HG03095 (cell line): ENCODE measurements around the gene ZSCAN5A.
"Not testable (repeated sequence)": the region's sequence is repeated elsewhere in the genome, so short reads cannot be mapped to it uniquely, and the experiment has no call there.

Source experiments
- ATAC-seq: cut with Tn5 transposase; IDR thresholded peaks from one replicate; pipeline ENCODE4 v1.9.1; 2021; ENCODE audit warnings: moderate library complexity; ENCODE audit not compliant: unreplicated experiment

The ZSCAN5A gene

GRCh38 chr19:56273563-56274117 lies 41.0 kb downstream of the ZSCAN5A start:
- no peak for ATAC-seq

DNA sequence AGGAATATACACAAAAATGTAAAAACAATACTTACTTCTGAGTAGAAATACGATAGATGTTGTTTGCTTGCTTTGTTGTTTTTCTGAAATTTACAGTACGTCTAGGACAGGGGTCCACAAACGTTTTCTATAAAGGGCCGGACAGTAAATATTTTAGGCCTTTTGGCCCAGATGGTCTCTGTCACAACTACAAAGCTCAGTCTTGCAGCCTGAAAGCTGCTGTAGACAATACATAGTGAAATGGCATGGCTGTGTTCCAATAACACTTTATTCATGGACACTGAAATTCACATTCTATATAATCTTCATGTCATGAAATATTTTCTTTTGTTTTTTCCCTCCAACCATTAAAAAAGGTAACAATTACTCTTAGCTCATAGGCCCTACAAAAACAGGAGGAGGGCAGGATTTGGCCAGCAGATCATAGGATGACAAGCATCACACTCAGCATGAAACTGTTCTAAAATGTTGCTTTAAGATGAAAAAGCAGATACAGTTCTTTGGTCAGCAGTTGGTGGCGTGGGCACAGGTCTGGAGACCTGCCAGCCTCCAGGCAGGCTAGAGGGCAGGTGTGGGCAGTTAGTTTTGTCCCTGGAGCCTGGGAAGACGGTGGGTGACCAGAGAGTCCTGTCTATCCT lies 42.4 kb downstream of the ZSCAN5A start, which contains the start of gene EDDM13:
TSS of gene EDDM13 (plus strand) at position 588 of the 638 bp plus-strand sequence. CDS start 87 bp downstream, outside the sequence.
- ATAC-seq = no peak

GRCh38 chr19:56271151-56271550 lies 43.5 kb downstream of the ZSCAN5A start:
- ATAC-seq = no peak

DNA sequence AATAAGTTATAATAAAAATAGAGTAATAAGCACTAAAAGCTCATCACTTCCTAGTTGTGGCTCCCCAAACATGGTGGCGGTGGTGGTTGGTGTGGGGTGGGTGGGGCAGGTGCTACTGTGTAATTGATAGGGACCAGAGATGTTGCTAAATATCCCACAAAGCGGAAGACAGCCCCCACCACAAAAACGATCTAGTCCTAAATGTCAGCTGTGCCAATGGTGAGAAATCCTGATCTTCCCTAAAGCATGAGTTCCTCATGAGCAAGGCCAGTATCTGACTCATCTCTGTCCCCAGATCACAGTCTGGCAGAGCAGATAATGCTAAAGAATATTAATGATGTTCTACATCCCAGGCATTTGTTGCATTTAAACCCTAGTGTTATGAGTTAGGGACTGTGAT lies 44.0 kb downstream of the ZSCAN5A start:
- ATAC-seq = no peak

DNA sequence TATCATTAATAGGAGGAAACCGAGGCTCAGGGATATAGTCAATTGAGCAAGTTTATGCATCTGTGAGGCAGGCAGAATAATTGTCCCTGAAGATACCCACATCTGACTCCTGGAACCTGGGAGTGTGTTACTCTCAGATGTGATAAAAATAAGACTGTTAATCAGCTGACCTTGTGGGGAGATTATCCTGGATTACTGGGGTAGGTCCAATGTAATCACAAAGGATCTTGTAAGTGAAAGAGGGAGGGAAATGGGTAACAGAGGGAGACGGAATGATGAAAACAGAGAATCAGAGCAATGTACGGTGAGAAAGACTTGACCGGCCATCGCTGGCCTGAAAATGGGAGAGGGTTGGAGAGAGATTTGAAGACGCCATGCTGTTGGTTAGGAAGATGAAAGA lies 45.3 kb downstream of the ZSCAN5A start:
- ATAC-seq = no peak

GRCh38 chr19:56266051-56266450 lies 48.6 kb downstream of the ZSCAN5A start:
- ATAC-seq = no peak

GRCh38 chr19:56263319-56263718 lies 51.3 kb downstream of the ZSCAN5A start:
- no peak for ATAC-seq

GRCh38 chr19:56261932-56262331 lies 52.7 kb downstream of the ZSCAN5A start:
- ATAC-seq = not testable (repeated sequence)

GRCh38 chr19:56261145-56261544 lies 53.5 kb downstream of the ZSCAN5A start:
- no peak for ATAC-seq

- no peak for ATAC-seq
Observed at GRCh38 chr19:56258272-56258671, 56.4 kb downstream of the ZSCAN5A start.

GRCh38 chr19:56253737-56254136 lies 60.9 kb downstream of the ZSCAN5A start:
- no peak for ATAC-seq

- no peak for ATAC-seq
Observed at GRCh38 chr19:56252699-56253422, 61.8 kb downstream of the ZSCAN5A start.

- not testable (repeated sequence) for ATAC-seq
Observed at GRCh38 chr19:56248736-56249338, 65.8 kb downstream of the ZSCAN5A start.

DNA sequence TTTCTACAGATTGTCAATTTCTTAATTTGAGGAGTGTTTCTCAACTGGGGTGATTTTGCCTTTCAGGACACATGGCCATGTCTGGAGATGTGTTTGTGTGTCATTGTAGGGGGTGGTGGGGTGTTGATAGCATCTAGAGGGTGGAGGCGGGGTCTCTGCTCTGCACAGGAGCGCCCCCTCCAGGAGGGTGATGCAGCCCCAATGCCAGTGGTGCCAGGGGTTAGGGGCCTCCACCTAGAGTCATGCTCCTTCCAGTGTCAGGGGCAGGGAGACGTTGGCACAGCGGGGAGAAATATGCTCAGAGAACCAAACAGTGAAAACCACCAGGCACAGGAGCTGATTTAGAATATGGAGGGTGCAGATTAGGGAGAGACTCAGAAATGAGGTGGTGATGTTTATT lies 68.9 kb downstream of the ZSCAN5A start:
- ATAC-seq = not testable (repeated sequence)

GRCh38 chr19:56245121-56245740 lies 69.4 kb downstream of the ZSCAN5A start:
- ATAC-seq = no peak

DNA sequence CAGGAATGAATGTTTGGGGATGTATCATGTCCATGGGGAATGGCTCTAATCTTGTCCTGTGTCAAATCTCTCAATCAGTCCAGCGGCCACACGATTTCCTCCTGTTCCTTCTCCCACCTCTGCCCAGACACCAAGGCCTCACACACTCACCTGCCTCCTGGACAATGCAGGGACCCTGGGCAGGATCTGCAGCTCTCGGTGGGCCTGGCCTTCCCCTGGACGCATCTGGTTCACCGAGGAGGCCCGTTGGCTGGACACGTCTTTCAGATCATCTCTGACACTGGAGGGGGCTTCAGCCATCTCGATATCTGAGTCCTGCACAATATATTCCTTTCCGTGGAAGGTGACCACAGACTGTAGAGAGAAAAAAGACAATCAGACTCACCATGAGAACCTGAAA lies 91.2 kb downstream of the ZSCAN5A start:
- no peak for ATAC-seq

- ATAC-seq = no peak
Observed at GRCh38 chr19:56222901-56223300, 91.7 kb downstream of the ZSCAN5A start.

DNA sequence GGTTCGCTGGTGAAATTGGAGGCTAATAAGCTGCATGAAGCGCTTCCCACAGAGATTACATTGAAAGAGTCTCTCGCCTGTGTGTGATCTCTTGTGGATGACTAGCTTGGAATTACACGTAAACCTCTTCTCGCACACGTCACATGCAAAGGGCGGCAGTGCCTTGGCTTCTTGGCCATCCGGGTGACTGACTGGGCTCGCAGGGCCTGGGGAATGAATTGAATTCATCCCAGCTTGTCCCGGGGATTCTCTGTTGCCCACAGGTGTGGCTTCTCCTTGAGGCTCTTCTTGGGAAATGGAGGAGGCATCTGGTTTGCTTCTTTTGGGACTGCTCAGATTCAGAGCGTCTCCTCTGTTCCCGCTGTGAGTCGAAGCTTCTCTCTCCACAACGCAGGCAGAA lies 92.8 kb downstream of the ZSCAN5A start:
- no peak for ATAC-seq

DNA sequence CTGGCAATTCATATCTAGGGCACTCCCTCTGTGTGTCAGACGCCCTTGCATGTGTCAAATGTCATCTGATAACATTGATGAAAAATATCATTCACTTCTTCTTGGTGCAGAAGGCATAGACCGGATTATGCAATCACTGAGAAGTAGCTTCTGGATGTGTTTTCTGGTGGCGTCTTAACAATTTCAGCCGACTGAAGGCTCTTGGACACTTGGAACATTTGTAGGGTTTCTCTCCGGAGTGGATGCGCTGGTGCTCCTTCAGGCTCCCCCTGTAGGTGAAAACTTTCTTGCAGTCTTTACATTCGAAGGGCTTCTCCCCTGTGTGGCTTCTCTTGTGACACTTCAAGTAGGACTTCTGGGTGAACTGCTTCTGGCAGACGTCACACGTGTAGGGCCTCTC lies 93.2 kb downstream of the ZSCAN5A start:
- ATAC-seq = not testable (repeated sequence)

DNA sequence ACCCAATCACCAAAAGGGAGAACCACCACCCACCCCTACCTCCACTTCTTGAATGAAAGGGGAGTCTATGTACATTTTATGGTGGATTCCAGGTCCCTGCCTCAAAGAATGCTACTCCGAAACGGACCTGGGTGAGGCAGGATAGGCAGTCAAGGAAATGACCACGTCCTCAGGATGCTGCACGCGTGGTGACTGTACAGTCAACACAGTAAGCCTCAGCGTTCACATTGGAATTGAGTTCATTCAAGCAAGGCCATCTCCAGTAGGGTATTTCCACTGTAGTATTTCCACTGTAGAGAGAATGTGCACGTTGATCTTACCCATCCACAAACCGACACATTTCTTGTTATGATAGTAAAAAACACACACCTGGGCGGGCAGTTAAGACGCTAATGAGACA lies 95.7 kb downstream of the ZSCAN5A start:
- no peak for ATAC-seq
